K562 (cell line): ENCODE measurements around the gene BPTF. TPM values are rescaled to one million over a fixed set of nuclear protein-coding genes. Genes with fewer than 3 reads are reported as not detected.

Experiments used
- CHD2 ChIP-seq: IDR thresholded peaks from 2 replicates; pipeline ENCODE4 v1.6.1; 2011; ENCODE audit warnings: low read depth, low read length
- GTF2E2 ChIP-seq: fragments of 200-800 bp; sonication (Bioruptor generic); IDR thresholded peaks from 2 replicates; pipeline ENCODE4 v1.6.1; 2016; ENCODE audit warnings: missing genetic modification characterization, missing compliant biosample characterization
- ILF3 ChIP-seq: fragments of 450-650 bp; IDR thresholded peaks from 2 replicates; pipeline ENCODE4 v1.6.1; 2018; ENCODE audit warnings: antibody characterized with exemption, mild to moderate bottlenecking, moderate library complexity, borderline replicate concordance
- JUND ChIP-seq, 2 experiments: IDR thresholded peaks; 2 replicates in 1 of 2; 3 replicates in 1 of 2; pipeline ENCODE4 v1.6.1; 2011; ENCODE audit warnings: borderline replicate concordance in 2 of 2, low read depth in 2 of 2, low read length in 2 of 2, improper control_type of control experiment in 1 of 2, missing biosample characterization in 1 of 2, missing genetic modification characterization in 1 of 2, missing genetic modification reagents in 1 of 2
- MTA3 ChIP-seq: fragments of 450-650 bp; formaldehyde crosslinking; IDR thresholded peaks from 2 replicates; pipeline ENCODE4 v1.6.1; 2017; ENCODE audit warnings: mild to moderate bottlenecking, borderline replicate concordance
- POLR2B ChIP-seq: fragments of 450-650 bp; IDR thresholded peaks from 2 replicates; pipeline ENCODE4 v1.6.1; 2018; ENCODE audit warnings: low read depth; ENCODE audit not compliant: partially characterized antibody
- SIN3B ChIP-seq: fragments of 450-650 bp; IDR thresholded peaks from 2 replicates; pipeline ENCODE4 v1.6.1; 2017; ENCODE audit warnings: low read depth, mild to moderate bottlenecking, moderate library complexity
- SLC30A9 ChIP-seq: fragments of 250-450 bp; sonication (Bioruptor Pico); IDR thresholded peaks from 2 replicates; pipeline ENCODE4 v1.8.0; 2022; ENCODE audit warnings: mild to moderate bottlenecking, moderate library complexity
- TCF7 ChIP-seq: sonication (generic); IDR thresholded peaks from 2 replicates; pipeline ENCODE4 v1.6.1; 2016; ENCODE audit warnings: antibody characterized with exemption, borderline replicate concordance
- THAP12 ChIP-seq: fragments of 250-450 bp; sonication (Bioruptor Pico); IDR thresholded peaks from 2 replicates; pipeline ENCODE4 v1.9.0; 2021; ENCODE audit warnings: mild to moderate bottlenecking, inconsistent platforms
- ZHX1 ChIP-seq: fragments of 150-350 bp; conservative IDR thresholded peaks from 2 replicates; pipeline ENCODE4 v1.6.1; 2014; ENCODE audit warnings: low read length
- ZNF551 ChIP-seq: fragments of 250-450 bp; sonication (Bioruptor Pico); IDR thresholded peaks from 2 replicates; pipeline ENCODE4 v1.5.0; 2021; ENCODE audit warnings: mild to moderate bottlenecking, moderate library complexity
- polyA plus RNA-seq, 8 experiments: library from polyadenylated mRNA; depleted of rRNA in 4 of 8; stranded (reverse) in 5 of 8; unstranded in 3 of 8; fragments of >200 nt; fragmentation: Nextera tagmentation in 2 of 8; fragmentation: Illumina TruSeq in 1 of 8; extraction: Ambion mirVana in 2 of 8; extraction: Trizol in 1 of 8; gene quantifications; 2 replicates each; pipeline versions ENCODE4 v1.2.1 to v1.2.3, GENCODE V29; 2011 to 2014; ENCODE audit warnings: inconsistent platforms in 1 of 8, missing spikeins in 1 of 8
- total RNA-seq, 7 experiments: library from RNA; depleted of rRNA in 6 of 7; stranded (reverse); fragments of >200 nt in 6 of 7; fragmentation: Illumina TruSeq in 2 of 7; extraction: Trizol in 2 of 7; gene quantifications; 2 replicates each; pipeline versions ENCODE4 v1.2.1 to v1.2.3, GENCODE V29; 2011 to 2021; ENCODE audit warnings: low replicate concordance in 1 of 7

BPTF gene
- total and polyA plus RNA-seq, 9 of the 15 experiments (the other 6 are each of a cell fraction or from before 2014, with no cell fraction given), result 12.5 to 52.1 (median 26.9) TPM

DNA sequence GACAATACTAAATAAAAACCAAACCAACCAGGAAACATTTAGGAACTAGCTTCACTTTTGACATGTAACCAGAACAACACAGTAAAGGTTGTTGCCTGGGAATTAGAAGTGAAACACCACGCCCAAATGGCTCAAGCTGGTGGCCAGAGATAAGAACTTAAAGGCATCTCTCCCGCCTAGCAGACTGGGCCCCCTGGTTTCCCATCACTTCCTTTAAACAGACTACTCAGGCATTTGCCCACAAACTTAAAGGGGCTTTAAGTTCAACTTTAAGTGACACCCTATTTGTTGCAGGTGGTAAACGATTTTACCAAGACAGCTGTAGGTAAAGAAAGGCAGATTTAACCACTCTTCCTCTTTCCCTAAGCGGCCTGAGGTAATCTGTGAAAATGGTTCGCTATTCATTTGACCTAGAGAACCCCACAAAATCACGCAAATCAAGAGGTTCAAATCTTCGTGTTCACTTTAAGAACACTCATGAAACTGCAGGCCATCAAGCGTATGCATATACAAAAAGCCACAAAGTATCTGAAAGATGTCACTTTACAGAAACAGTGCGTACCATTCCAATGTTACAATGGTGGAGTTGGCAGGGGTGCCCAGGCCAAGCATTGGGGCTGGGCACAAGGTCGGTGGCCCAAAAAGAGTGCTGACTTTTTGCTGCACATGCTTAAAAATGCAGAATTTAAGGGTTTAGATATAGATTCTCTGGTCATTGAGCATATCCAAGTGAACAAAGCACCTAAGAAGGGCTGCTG is 40.8 kb upstream of the BPTF start (continued):
- TF ChIP-seq CHD2, result no peak
- no peak for TF ChIP-seq GTF2E2 (tag)
- TF ChIP-seq JUND (IDR thresholded peaks at IDR 0.05; ENCODE audit: borderline replicate concordance, low read depth, low read length), result peak; percentile 84
- peak; percentile 77; the same call in 2 of the 3 replicates for TF ChIP-seq JUND (tag; IDR thresholded peaks at IDR 0.05; ENCODE audit: borderline replicate concordance, low read depth, low read length)
- TF ChIP-seq THAP12 (CRISPR knock-in tag), result no peak
- 0 out of 2 replicates have a peak, but pooled peaks have one; percentile 72 for TF ChIP-seq TCF7
- no peak for TF ChIP-seq ILF3
- TF ChIP-seq MTA3, result peak; percentile 78; the same call in 1 of the 2 replicates
- no peak for TF ChIP-seq SLC30A9
- no peak for TF ChIP-seq SIN3B
- TF ChIP-seq ZNF551 (CRISPR knock-in tag), result no peak
- TF ChIP-seq POLR2B, result no peak
- TF ChIP-seq ZHX1, result no peak
